HG03175 (cell line): Measurements from ENCODE around the gene TMPRSS6.
"Not testable (repeated sequence)": the region's sequence is repeated elsewhere in the genome, so short reads cannot be mapped to it uniquely, and the experiment has no call there.

ENCODE experiments used
- ATAC-seq: cut with Tn5 transposase; IDR thresholded peaks from one replicate; pipeline ENCODE4 v1.9.1; 2021; ENCODE audit warnings: mild to moderate bottlenecking, moderate library complexity; ENCODE audit not compliant: unreplicated experiment

The TMPRSS6 gene

DNA sequence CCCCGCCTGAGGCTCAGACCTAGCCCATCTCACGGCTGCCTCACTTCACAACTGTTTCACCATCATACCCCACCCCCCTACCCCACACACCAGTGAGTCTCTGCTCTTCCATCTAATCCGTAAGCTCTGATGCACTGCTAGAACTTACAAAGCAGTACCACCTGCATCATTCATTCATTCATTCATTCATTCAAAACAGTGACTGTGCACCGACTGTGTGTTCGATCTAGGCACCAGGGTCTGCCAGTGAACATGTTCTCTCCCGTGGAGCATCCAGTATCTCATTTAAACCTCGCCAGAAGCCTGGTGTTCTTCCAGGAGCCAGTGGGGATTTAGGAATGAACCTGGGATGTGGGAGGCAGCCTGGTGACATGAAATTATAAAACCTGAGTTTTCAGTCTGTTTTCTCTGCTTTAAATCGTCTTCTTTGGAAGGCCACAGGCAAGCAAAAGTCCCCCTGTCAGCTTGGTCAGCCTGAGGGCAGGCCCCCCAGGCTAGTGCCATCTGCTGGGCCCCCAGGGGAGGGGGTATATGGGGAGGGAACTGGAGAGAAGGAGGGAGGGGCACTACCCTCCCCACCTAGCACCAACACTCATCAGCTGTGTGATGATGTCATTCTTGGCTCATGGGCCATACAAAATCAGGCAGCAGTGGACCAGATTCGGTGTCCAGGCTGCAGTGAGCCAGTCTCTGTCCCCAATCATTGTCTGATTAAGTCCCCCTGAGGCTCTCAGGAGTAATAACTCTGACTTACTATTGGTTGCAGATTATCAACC is 18.4 kb downstream of the TMPRSS6 start:
- no peak for ATAC-seq

- ATAC-seq: no peak
Observed at GRCh38 chr22:37089434-37089833, 20.1 kb downstream of the TMPRSS6 start.

GRCh38 chr22:37088750-37089408 is 20.6 kb downstream of the TMPRSS6 start:
- ATAC-seq: no peak

DNA sequence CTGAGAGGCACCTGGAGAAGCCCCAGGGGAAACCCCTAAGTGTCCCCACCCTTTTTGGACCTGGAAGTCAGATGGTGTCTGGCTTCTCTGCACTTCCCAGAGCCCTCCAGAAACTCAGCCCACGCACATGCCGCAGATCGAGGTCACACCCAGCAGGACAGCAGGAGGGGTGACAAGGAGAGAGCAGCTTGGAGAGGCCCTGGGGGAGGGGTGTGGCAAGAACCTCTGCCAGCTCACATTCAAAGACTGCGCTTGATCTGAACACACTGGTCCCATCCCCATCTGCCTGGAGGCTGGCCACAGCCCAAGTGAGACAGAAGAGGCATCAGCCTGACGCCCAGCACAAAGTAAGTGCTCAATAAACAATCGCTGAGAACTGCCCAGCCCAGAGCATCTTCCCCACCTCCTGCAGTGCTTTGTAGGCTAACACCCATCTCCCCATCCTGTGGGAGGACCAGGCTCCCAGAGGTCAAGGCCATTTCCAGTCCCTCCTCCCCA is 21.4 kb downstream of the TMPRSS6 start:
- no peak for ATAC-seq

DNA sequence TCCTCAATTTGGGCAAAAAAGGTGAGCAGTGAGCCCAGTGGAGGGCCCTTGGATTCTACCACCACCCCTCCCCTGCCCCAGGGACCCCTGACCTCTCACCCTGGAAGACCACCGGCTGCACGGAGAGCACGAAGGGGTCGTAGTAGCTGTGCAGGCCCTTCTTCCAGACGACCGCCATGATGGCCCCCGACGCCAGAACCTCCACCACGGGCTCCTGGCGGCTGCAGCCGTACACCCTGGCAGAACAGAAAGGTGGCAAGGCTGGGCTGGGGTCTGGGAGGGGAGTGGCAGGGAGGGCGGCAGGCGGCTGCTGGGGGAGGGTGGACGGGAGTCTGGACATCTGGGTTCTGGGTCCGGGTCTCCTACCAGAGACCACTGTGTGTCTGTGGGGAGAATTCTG is 23.3 kb downstream of the TMPRSS6 start:
- ATAC-seq: no peak

DNA sequence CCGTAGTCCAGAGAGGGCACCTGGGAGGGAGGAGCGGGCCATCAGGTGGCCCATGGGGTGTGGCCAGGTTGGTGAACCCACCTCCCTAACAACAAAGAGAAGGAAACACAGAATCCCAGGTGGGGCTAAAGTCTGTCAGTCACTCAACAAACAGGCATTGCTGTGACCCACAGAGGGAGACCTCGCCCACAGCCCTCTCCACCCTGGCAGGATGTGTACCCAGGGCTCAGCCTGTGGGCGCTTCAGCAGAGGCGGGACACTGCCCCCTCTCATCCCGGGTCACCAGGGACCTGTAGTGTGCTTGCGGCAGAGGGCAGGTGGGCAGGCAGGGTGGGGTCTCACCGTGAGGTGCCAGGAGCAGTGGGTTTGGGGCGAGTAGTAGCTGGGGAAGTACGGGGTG is 25.1 kb downstream of the TMPRSS6 start:
- ATAC-seq: no peak

DNA sequence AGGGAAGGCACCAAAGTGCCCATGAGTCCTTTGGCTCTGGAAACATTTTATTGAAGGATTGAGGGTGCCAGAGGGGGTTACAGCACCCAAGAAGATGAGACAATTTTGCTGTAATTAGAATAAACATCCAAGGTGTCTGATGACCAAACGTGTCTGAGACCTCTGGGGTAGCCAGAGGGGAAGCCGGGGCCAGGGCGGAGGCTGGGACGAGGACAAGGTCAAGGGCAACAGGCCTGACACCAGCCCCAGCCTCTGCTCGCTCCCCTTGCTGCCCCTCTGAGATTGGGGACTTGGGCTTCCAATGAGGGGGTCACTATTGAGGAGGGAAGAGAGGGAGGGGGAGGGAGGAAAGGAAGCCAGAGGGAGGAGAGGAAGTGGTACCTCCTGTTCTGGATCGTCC is 25.6 kb downstream of the TMPRSS6 start:
- no peak for ATAC-seq

GRCh38 chr22:37082251-37082873 is 27.2 kb downstream of the TMPRSS6 start:
- no peak for ATAC-seq

DNA sequence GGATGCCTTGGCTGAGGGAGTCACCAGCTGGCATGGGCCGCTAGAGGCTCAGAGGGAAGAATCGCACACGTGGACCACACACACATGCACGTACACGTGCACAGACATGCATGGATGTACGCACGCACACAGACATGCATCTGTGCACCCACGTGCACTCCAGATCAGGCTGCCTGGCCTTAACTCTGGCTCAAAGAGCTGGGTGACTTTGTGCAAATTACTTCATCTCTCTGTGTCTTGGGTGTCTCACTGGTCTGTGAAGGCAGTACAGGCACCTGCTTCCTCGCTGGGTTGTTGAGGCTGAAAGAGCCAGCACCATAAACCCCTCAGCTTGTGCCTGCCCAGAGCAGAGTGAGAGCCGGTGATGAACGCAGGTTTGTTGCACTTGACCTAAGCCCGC is 28.7 kb downstream of the TMPRSS6 start:
- no peak for ATAC-seq

DNA sequence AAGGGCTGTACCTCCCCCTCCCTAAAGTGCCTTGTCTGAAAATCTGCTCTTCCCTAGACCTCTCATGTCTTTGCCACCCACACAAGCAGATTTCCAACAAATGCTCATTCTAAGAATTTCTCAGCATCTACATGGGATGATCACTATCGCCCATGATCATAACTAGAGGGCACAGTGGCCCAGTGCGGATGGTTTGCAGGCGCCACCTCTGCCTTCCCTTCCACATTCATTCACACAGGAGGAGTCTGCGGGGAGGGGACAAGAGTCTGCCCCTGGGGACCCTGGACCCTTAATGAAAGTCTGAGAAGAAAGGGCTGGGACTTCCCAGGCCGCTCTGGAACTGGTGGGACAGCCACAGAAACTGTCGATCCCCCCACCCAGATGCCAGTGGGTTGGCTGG is 29.1 kb downstream of the TMPRSS6 start:
- ATAC-seq: no peak

GRCh38 chr22:37079668-37080171 is 29.8 kb downstream of the TMPRSS6 start:
- no peak for ATAC-seq

GRCh38 chr22:37079158-37079557 is 30.4 kb downstream of the TMPRSS6 start:
- ATAC-seq: no peak

DNA sequence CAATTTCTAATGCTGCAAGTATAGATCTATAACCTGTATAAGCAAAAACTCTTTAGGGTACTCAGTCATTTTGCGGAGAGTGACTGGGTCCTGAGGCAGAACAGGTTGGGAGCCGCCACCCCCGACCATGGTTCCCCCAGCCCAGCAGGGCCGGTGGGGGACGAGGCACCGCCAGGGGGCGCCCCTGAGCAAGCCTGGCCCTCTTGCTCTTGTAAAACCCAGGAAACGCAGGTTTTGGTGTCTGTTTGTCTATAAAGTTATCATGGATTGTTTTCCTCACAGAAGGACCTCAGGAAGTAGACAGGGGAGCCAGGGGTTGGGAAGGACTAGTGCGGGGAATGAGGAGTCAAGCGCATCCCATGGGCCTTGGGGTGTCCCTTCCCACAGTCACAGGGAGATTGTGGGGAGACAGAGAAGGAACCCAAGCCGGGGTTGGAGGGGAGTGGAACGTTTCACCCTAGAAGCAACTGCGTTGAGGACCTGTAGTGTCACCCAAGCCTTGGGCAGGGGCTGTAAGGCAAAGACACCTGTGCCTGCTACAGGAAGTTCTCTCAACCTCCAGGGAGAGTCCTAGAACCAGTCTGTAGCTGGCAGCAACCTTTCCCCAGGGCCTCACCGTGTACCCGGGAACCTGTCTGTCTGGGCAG is 31.6 kb downstream of the TMPRSS6 start:
- no peak for ATAC-seq

DNA sequence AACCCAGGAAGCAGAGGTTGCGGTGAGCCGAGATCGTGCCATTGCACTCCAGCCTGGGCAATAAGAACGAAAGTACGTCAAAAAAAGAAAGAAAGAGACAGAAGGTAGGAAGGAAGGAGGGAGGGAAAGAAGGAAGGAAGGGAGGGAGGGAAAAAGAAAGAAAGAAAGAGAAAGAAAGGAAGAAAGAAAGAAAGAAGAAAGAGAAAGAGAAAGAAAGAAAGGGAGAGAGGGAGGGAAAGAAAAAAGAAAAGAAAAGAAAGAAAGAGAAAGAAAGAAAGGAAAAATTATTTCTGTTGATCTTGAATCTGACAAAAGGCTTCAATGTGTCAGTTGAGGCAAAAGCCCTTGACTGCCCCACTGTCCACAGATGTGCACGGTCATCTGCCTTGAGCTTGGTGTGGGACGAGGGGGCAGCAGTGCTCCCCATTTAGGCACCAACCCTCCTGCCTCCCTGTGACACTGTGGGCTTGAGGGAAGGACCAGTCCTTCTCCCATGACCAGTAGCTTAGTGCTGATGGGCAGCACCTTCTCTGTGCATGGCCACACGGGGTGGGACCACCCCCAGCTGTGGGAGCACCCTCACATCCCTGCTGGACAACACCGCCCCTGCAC is 33.6 kb downstream of the TMPRSS6 start:
- ATAC-seq: no peak

GRCh38 chr22:37075046-37075445 is 34.5 kb downstream of the TMPRSS6 start:
- ATAC-seq: no peak

GRCh38 chr22:37074537-37074936 is 35.0 kb downstream of the TMPRSS6 start:
- ATAC-seq: no peak

DNA sequence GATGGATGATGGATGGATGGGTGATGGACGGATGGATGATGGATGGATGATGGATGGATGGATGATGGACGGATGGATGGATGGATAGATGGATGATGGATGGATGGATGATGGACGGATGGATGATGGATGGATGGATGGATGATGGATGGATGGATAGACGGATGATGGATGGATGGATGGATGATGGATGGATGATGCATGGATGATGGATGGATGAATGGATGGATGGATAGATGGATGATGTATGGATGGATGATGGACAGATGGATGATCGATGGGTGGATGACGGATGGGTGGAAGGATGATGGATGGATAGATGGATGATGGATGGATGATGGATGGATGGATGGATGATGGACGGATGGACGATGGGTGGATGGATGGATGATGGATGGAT is 36.8 kb downstream of the TMPRSS6 start:
- ATAC-seq: no peak

GRCh38 chr22:37071850-37072592 is 37.5 kb downstream of the TMPRSS6 start:
- ATAC-seq: not testable (repeated sequence)

DNA sequence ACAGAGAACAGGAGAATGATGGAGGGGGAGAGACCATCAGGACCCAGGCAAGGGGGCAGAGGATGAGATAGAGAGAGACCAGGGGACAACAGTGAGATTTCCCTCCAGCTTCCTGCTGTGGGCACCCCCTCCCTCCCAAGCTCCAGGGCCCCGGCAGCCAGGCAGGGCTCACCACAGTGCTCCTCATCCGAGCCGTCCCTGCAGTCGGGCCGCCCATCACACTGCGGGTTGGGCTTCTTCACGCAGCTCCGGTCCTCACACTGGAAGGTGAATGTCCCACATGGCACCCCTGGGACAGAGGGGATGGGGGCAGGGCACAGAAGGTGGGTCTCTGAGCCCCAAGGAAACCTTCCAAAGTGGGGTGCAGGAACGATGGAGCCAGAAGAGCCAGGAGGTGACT is 38.8 kb downstream of the TMPRSS6 start:
- no peak for ATAC-seq

DNA sequence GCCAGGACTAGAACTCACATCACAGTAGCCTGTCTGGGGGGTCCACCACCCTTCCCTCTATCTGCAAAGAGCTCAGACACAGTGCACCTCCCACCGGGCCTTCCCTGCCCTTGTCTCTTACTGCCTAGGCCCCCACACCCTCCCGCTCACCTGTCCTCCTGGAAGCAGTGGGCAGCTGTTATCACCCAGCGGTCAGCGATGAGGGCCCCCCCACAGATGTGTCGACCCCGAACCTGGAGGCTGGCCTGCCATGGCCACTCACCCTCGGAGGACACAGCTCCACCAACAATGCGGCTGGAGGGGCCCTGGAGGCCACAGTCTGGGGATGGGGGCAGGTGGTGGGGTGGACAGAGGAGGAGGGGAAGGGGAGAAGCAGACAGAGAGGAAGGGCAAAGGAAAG is 39.2 kb downstream of the TMPRSS6 start:
- no peak for ATAC-seq
